Naive B cell (primary cell): Measurements from ENCODE around the gene CDNF. TPM values are rescaled to one million over a fixed set of nuclear protein-coding genes. Genes with fewer than 3 reads are reported as not detected.

Experiments used
- ATAC-seq, 2 donors: fragments of 150-1000 bp; cut with Tn5 transposase; 2 replicates each; pipeline ENCODE4 v1.10.0; 2021; ENCODE audit warnings: low read depth in 2 of 2, mild to moderate bottlenecking in 2 of 2, moderate library complexity in 2 of 2
- DNase-seq: peaks from one replicate; pipeline ENCODE4 v3.0.0; 2022
- H3K27ac Mint-ChIP-seq, 6 donors: one replicate each; pipeline ENCODE4 v1.8.0; 2020 to 2022; ENCODE audit warnings: mild to moderate bottlenecking in 6 of 6, mixed read lengths in 6 of 6, moderate library complexity in 5 of 6, inconsistent platforms in 2 of 6
- H3K27me3 Mint-ChIP-seq, 3 donors: one replicate each; pipeline ENCODE4 v1.8.0; 2021 to 2022; ENCODE audit warnings: mixed read lengths in 3 of 3, mild to moderate bottlenecking in 1 of 3
- H3K36me3 Mint-ChIP-seq, 2 donors: one replicate each; pipeline ENCODE4 v1.8.0; 2020 to 2022; ENCODE audit warnings: mixed read lengths in 2 of 2, inconsistent platforms in 1 of 2, mild to moderate bottlenecking in 1 of 2
- H3K4me1 Mint-ChIP-seq, 3 donors: one replicate each; pipeline ENCODE4 v1.8.0; 2020 to 2022; ENCODE audit warnings: mixed read lengths in 3 of 3, inconsistent platforms in 1 of 3, mild to moderate bottlenecking in 1 of 3, moderate library complexity in 1 of 3
- H3K4me3 Mint-ChIP-seq, 8 donors: one replicate each; pipeline ENCODE4 v1.8.0; 2020 to 2022; ENCODE audit warnings: mild to moderate bottlenecking in 8 of 8, mixed read lengths in 8 of 8, moderate library complexity in 8 of 8, inconsistent platforms in 2 of 8
- H3K9me3 Mint-ChIP-seq, 7 donors: one replicate each; pipeline ENCODE4 v1.8.0; 2020 to 2022; ENCODE audit warnings: mixed read lengths in 7 of 7, mild to moderate bottlenecking in 5 of 7, inconsistent platforms in 2 of 7, moderate library complexity in 1 of 7
- polyA plus RNA-seq, 6 donors: library from polyadenylated mRNA; unstranded; fragments of 300-500 nt; fragmentation: Illumina TruSeq; gene quantifications; one replicate each; pipeline ENCODE4 v1.2.3, GENCODE V29; 2021; ENCODE audit warnings: low read depth in 6 of 6

CDNF gene
- polyA plus RNA-seq, 6 donors from 2014 or later, result 1.1 to 2.7 (median 1.9) TPM

- Mint-ChIP-seq H3K27me3 (no peaks in the 10 kb centered on the region), H3K4me3 (no peak overlapping the region), H3K36me3 (peaks cover 12 to 14% of the 10 kb centered on the region in 2 donors), H3K27ac (peak overlapping the region in 1 of 6 donors; percentile 14), H3K4me1 (peaks cover 0 to 12% (median 2%) of the 10 kb centered on the region in 3 donors), H3K9me3 (no peaks in the 10 kb centered on the region)
- no peak for ATAC-seq
- DNase-seq, result no peak
Measured at GRCh38 chr10:14859775-14860174, 21.9 kb upstream of the CDNF start.

- ATAC-seq, result no peak
- peaks cover 0 to 12% (median 2%) of the 10 kb centered on the region in 3 donors for H3K4me1 Mint-ChIP-seq
Measured at GRCh38 chr10:14859043-14859442, 21.2 kb upstream of the CDNF start.

GRCh38 chr10:14858338-14858960, 20.6 kb upstream of the CDNF start:
- no peak for ATAC-seq
- Mint-ChIP-seq H3K4me3 (no peak overlapping the region), H3K27ac (peak overlapping the region in 3 of 6 donors; percentile 14 to 49 (median 26)), H3K36me3 (peaks cover 12 to 21% of the 10 kb centered on the region in 2 donors), H3K9me3 (no peaks in the 10 kb centered on the region), H3K4me1 (peaks cover 0 to 9% (median 2%) of the 10 kb centered on the region in 3 donors), H3K27me3 (no peaks in the 10 kb centered on the region)
- no peak for DNase-seq

More at GRCh38 chr10:14859043-14859442, 21.2 kb upstream of the CDNF start:
- Mint-ChIP-seq H3K36me3 (peaks cover 12 to 18% of the 10 kb centered on the region in 2 donors), H3K27me3 (no peaks in the 10 kb centered on the region), H3K4me3 (no peak overlapping the region), H3K9me3 (no peaks in the 10 kb centered on the region), H3K27ac (peak overlapping the region in 3 of 6 donors; percentile 14 to 42 (median 26))
- no peak for DNase-seq

- H3K27me3 Mint-ChIP-seq, result no peaks in the 10 kb centered on the region
- no peak overlapping the region for H3K4me3 Mint-ChIP-seq
- DNase-seq (no peak), ATAC-seq (no peak)
- H3K4me1 Mint-ChIP-seq, result peaks cover 0 to 3% (median 0%) of the 10 kb centered on the region in 3 donors
- peaks cover 5 to 19% of the 10 kb centered on the region in 2 donors for H3K36me3 Mint-ChIP-seq
- H3K27ac Mint-ChIP-seq, result peak overlapping the region in 1 of 6 donors; percentile 13
- H3K9me3 Mint-ChIP-seq, result no peaks in the 10 kb centered on the region
Measured at GRCh38 chr10:14855453-14855852, 17.6 kb upstream of the CDNF start.

GRCh38 chr10:14852236-14852635, 14.4 kb upstream of the CDNF start:
- Mint-ChIP-seq H3K4me3 (no peak overlapping the region), H3K27me3 (no peaks in the 10 kb centered on the region), H3K4me1 (no peaks in the 10 kb centered on the region), H3K36me3 (peaks cover 5 to 17% of the 10 kb centered on the region in 2 donors), H3K27ac (no peak overlapping the region), H3K9me3 (no peaks in the 10 kb centered on the region)
- ATAC-seq (no peak), DNase-seq (no peak)

GRCh38 chr10:14844948-14845347, 7.1 kb upstream of the CDNF start:
- no peak overlapping the region for H3K4me3 Mint-ChIP-seq
- H3K9me3 Mint-ChIP-seq, result no peaks in the 10 kb centered on the region
- H3K27ac Mint-ChIP-seq, result no peak overlapping the region
- peaks cover 2 to 6% (median 4%) of the 10 kb centered on the region in 3 donors for H3K4me1 Mint-ChIP-seq
- peaks cover 13 to 16% of the 10 kb centered on the region in 2 donors for H3K36me3 Mint-ChIP-seq
- DNase-seq (no peak), ATAC-seq (no peak)
- no peaks in the 10 kb centered on the region for H3K27me3 Mint-ChIP-seq

- H3K27ac Mint-ChIP-seq, result peak overlapping the region in 1 of 6 donors; percentile 59
- ATAC-seq (no peak), DNase-seq (no peak)
- peaks cover 8 to 11% of the 10 kb centered on the region in 2 donors for H3K36me3 Mint-ChIP-seq
- H3K4me3 Mint-ChIP-seq, result no peak overlapping the region
- H3K27me3 Mint-ChIP-seq, result no peaks in the 10 kb centered on the region
- H3K4me1 Mint-ChIP-seq, result peaks cover 10 to 16% (median 11%) of the 10 kb centered on the region in 3 donors
- no peaks in the 10 kb centered on the region for H3K9me3 Mint-ChIP-seq
Measured at GRCh38 chr10:14843327-14843988, 5.6 kb upstream of the CDNF start.

- ATAC-seq (no peak), DNase-seq (no peak)
- H3K4me3 Mint-ChIP-seq, result peak overlapping the region in 4 of 8 donors; percentile 4 to 95 (median 38)
- peaks cover 16 to 19% (median 18%) of the 10 kb centered on the region in 3 donors for H3K4me1 Mint-ChIP-seq
- H3K27me3 Mint-ChIP-seq, result no peaks in the 10 kb centered on the region
- H3K36me3 Mint-ChIP-seq, result peaks cover 6 to 10% of the 10 kb centered on the region in 2 donors
- H3K9me3 Mint-ChIP-seq, result no peaks in the 10 kb centered on the region
- peak overlapping the region in 1 of 6 donors; percentile 8 for H3K27ac Mint-ChIP-seq
Measured at GRCh38 chr10:14840178-14840577, 2.3 kb upstream of the CDNF start.

- Mint-ChIP-seq H3K36me3 (peaks cover 0 to 3% of the 10 kb centered on the region in 2 donors), H3K27ac (peak overlapping the region in 5 of 6 donors; percentile 93 to 98 (median 96)), H3K4me1 (peaks cover 16 to 26% (median 19%) of the 10 kb centered on the region in 3 donors), H3K9me3 (no peaks in the 10 kb centered on the region), H3K4me3 (peak overlapping the region; percentile 95 to 99 (median 98)), H3K27me3 (no peaks in the 10 kb centered on the region)
- ATAC-seq (no peak), DNase-seq (no peak)
Measured at GRCh38 chr10:14839305-14839695, 1.5 kb upstream of the CDNF start.

GRCh38 chr10:14838582-14839304, 906 bp upstream of the CDNF start:
- Mint-ChIP-seq H3K4me1 (peaks cover 16 to 27% (median 19%) of the 10 kb centered on the region in 3 donors), H3K27me3 (no peaks in the 10 kb centered on the region), H3K4me3 (peak overlapping the region; percentile 95 to 99 (median 98)), H3K27ac (peak overlapping the region; percentile 93 to 98 (median 97)), H3K36me3 (no peaks in the 10 kb centered on the region), H3K9me3 (no peaks in the 10 kb centered on the region)
- ATAC-seq (no peak), DNase-seq (peak; percentile 11)

GRCh38 chr10:14837003-14837756, 657 bp downstream of the CDNF start:
- H3K4me1 Mint-ChIP-seq, result peaks cover 16 to 26% (median 19%) of the 10 kb centered on the region in 3 donors
- DNase-seq, result no peak

GRCh38 chr10:14836208-14836607, 1.6 kb downstream of the CDNF start:
- ATAC-seq (no peak), DNase-seq (no peak)
- no peaks in the 10 kb centered on the region for H3K9me3 Mint-ChIP-seq
- peaks cover 16 to 23% (median 19%) of the 10 kb centered on the region in 3 donors for H3K4me1 Mint-ChIP-seq
- H3K27me3 Mint-ChIP-seq, result no peaks in the 10 kb centered on the region
- H3K36me3 Mint-ChIP-seq, result no peaks in the 10 kb centered on the region
- H3K27ac Mint-ChIP-seq, result peak overlapping the region in 1 of 6 donors; percentile 39
- peak overlapping the region in 3 of 8 donors; percentile 17 to 98 (median 95) for H3K4me3 Mint-ChIP-seq

More at GRCh38 chr10:14837003-14837756, 657 bp downstream of the CDNF start:
- Mint-ChIP-seq H3K9me3 (no peaks in the 10 kb centered on the region), H3K4me3 (peak overlapping the region; percentile 95 to 99 (median 98)), H3K27ac (peak overlapping the region in 5 of 6 donors; percentile 92 to 98 (median 97)), H3K27me3 (no peaks in the 10 kb centered on the region), H3K36me3 (no peaks in the 10 kb centered on the region)
- no peak for ATAC-seq

- Mint-ChIP-seq H3K27ac (no peak overlapping the region), H3K9me3 (no peaks in the 10 kb centered on the region), H3K4me1 (peaks cover 6 to 15% (median 9%) of the 10 kb centered on the region in 3 donors), H3K36me3 (no peaks in the 10 kb centered on the region), H3K4me3 (no peak overlapping the region), H3K27me3 (no peaks in the 10 kb centered on the region)
- ATAC-seq (no peak), DNase-seq (no peak)
Measured at GRCh38 chr10:14833106-14833505, 4.7 kb downstream of the CDNF start.
